HUDEP-2 (cell line): Measurements from ENCODE around the gene ACTRT2.

Source experiments
- DNase-seq, 76 experiments: peaks; one replicate each; lab custom pipeline; 2025; ENCODE audit not compliant: unreplicated experiment in 76 of 76; lab: John Stamatoyannopoulos, UW

Gene ACTRT2

GRCh38 chr1:3029991-3030662 lies 8.9 kb downstream of the ACTRT2 start:
- no peak for DNase-seq

GRCh38 chr1:3030663-3031381 lies 9.6 kb downstream of the ACTRT2 start:
- DNase-seq, result no peak

GRCh38 chr1:3031401-3032221 lies 10.3 kb downstream of the ACTRT2 start:
- DNase-seq, result no peak

DNA sequence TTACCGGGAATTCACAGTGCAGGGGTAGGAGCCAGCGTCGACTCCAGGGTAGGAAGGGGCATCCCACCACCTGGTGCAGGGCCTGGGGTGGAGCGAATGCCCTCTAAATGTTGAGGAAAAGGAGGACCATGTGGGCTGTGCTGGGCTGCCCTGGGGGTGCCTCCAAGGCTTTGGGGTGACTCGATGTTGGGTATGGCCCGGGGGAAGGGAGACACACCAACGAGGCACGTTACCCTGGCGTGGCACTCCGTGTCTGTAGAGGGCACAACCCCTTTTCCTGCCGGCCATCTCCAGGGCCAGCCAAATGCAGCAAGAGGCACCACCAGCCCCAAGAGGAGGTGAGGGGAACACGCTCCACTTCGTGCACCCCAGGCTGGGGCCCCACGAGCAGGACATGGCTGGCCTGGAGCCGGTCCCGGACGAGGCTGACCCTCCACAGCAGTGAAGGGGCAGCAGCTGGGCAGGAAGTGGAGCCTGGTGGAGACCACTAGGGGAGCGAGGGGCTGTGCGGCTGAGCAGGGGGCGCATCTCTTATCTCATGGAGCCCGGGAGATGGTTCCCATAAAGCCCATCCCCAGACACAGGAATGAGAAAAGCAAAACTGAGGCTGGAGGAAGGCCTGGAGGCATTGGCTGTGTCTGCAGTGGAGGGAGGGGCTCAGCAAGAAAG lies 11.2 kb downstream of the ACTRT2 start:
- no peak for DNase-seq

GRCh38 chr1:3033040-3033789 lies 11.9 kb downstream of the ACTRT2 start:
- DNase-seq, result no peak

GRCh38 chr1:3033790-3034090 lies 12.5 kb downstream of the ACTRT2 start:
- DNase-seq, result no peak

DNA sequence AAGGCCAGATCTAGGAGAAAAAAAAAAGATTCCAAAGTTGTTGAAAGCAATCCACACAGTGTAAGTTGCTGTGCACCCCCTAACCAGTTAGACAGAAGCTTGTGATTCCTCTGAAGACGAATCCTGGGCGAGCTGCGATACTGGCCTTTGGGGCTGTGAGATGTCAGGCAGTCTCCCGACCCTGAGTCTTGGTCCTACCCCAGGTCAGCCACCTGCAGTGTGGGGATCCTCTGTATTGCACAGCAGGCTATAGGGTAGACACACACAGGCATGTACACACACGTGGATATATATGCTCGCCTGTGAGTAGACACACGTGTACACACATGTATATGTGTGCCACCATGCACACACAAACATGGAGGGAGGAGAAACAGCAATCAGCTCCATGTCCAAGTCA lies 12.9 kb downstream of the ACTRT2 start:
- no peak for DNase-seq

GRCh38 chr1:3034728-3035562 lies 13.7 kb downstream of the ACTRT2 start:
- no peak for DNase-seq

GRCh38 chr1:3035563-3036446 lies 14.5 kb downstream of the ACTRT2 start:
- no peak for DNase-seq

DNA sequence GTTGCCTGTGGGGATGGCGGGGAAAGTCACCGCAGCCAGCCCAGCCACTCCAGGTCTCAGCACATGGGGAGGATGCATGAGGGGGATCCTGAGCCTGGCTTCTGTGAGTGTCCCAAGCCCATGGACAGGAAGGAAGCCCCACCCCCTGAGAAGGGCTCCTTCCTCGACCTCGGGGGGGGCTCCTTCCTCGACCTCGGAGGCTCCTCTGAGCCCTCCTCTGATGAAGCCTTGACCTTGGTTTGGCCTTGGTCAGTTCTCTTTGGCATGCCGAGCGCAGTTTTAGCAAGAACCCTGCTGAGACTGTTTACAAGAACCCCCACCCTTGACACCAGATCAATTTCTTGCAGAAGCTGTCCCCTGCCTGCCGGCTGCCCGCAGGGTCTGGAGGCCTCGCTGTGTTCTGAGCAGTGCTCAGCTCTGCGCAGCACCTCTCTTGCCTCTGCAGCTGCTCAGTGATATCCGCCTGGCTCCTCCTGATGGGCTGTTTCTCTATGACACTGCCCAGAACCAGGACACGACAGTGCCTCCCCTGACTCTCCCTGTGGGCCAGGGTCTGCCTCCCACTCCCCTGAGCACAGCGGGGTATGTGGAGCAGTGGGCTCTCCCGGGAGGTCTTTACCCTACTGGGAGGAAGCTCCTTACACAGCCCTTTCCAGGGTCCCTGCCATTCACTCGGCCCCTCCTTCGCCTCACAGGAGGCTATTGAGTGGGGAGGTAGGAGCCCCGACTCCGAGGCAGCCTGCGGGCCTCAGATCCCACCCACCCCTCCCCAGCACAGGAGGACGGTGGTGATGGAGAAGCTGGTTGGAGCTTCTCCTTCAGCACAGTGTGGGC lies 15.4 kb downstream of the ACTRT2 start:
- no peak for DNase-seq

DNA sequence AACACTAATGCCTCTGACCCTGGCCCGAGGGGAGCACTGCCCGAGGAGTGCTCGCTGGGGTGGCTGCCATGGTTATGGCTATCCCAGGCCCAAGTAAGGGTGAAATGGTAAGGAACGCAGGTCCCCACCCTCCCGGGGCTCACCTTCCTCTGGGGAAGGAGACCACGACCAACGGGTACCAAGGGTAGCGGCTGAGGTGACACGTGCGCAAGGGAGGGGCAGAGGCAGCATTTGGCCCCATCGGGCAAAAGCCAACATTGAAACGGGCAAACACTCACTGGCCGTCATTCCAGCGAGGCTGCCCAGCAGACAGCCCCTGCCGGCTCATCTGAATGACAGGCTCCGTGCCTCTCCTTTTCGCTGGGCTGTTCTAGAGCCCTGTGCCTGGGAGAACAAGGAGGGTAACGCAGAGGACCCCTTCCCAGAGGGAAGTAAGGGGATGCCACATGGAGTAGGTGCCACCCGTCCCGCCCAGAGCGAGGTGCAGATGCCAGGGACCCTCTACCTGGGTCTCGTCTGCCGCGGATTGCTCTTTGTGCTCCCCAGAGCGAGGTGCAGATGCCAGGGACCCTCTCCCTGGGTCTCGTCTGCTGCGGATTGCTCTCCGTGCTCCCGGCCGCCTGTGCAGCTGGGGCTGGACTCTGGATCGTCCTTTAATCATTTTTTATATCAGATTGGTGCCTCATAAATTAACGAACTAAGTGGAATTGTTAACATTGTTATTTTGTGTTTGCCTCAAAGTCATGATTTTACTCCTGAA lies 16.2 kb downstream of the ACTRT2 start:
- DNase-seq, result no peak

DNA sequence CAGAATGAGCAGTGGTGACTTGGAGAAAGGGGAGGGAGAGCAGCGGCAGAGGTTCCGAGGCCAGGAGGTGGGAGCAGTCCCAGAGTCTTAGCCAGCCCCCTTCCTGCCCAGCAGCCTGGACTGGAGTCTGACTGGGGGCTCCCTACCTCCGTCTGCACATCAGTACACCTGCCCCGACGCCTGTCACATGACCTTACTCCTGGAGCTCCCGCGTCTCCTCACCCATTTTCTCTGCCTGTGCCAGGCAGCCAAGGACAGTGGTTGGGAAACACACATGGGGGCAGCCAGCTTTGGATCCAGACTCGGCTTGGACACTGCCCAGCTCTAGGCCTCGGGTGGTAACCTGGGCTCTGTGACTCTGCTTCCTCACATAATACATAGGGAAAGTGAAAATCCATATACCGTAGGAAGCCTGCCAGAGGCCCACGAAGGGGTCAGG lies 16.9 kb downstream of the ACTRT2 start:
- no peak for DNase-seq

GRCh38 chr1:3038571-3039181 lies 17.4 kb downstream of the ACTRT2 start:
- DNase-seq, result no peak

DNA sequence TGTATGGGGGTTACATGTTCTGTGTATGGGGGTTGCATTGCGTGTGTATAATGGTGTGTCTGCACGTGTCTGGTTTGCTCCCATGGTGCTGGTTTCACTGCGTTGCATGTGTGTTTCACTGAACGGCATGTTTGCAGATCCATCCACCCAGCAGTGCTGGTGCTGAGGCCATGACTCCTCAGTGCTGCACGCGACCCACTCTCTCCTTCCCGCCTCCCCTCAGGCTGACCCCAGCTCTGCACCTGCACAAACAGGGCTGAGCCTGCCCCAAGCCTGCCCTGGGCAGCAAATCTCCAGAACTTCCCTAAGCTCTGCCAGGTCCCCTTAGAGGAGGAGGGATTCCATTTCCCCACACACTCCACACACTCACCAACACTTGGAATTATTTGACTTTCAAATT lies 18.7 kb downstream of the ACTRT2 start:
- DNase-seq, result no peak

DNA sequence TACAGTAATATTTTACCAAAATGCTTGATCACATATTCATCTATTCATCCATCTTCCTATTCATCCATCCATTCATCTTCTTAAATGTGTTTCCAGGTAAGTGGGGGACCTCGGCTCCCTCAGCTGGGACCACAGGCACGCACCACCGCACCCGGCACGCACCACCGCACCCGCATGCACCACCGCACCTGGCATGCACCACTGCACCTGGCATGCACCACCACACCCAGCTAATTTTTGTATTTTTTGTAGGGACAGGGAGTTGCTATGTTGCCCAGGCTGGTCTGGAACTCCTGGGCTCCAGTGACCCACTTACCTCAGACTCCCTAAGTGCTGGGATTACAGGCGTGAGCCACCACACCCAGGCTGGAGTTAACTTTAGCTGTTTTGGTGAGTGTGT lies 21.2 kb downstream of the ACTRT2 start:
- no peak for DNase-seq

DNA sequence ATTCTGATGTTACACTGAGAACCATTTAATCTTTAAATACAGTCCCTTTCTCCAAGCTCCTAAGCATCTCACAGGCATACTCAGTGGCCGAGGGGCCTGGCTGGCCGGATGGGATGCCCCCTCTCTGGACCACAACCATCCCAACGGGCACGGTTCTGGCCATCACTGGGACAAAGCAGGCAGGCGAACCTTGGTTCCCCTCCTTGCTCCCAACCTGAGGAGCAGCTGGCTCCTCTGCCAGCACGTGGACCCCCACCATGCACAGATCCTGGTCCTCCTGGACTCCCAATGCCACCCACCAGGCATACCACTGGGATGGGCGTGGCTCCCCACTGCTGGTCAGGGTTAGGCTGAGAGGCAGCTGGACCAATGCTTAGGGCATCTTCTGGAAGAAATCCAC lies 27.9 kb downstream of the ACTRT2 start:
- no peak for DNase-seq

GRCh38 chr1:3049905-3050304 lies 28.6 kb downstream of the ACTRT2 start:
- DNase-seq, result no peak
